ENCODE measurements around the gene TEX52. TPM values are rescaled to one million over a fixed set of nuclear protein-coding genes. Genes with fewer than 3 reads are reported as not detected.
A peak's percentile ranks its signal among the peaks of the same experiment; 100 is the strongest.
"Not testable (repeated sequence)": the region's sequence is repeated elsewhere in the genome, so short reads cannot be mapped to it uniquely, and the experiment has no call there.

Gene TEX52
- total RNA-seq, 2 donors from 2014 or later = 0.28 to 0.48 TPM

DNA sequence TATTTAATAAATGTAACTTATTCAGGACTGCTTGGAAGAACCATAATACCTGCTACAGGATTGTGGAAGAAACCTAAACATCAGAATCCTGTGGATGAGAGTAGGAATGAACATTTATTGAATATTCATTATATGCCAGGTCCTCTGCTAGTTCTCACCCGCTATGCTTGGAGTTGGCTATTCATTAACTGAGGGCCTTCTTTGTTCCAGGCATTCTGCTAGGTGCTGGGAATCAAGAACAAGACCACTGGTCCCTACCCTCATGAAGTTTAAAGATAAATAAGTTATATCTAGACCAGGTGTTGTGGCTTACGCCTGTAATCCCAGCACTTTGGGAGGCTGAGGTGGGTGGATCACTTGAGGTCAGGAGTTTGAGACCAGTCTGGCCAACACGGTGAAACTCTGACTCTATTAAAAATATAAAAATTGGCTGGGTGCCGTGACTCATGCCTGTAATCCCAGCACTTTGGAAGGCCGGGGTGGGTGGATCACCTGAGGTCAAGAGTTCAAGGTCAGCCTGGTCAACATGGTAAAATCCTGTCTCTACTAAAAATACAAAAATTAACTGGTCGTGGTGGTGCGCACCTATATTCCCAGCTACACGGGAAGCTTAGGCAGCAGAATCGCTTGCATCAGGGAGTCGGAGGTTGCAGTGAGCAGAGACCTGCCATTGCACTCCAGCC, 30.1 kb upstream of the TEX52 start:
- Mint-ChIP-seq H3K4me1 (ENCODE audit: low read depth) (peaks cover 24% of the 10 kb centered on the region), H3K4me3 (no peak overlapping the region), H3K27ac (no peak overlapping the region), H3K36me3 (ENCODE audit: insufficient read depth in 2 of 2) (peaks cover 3 to 17% of the 10 kb centered on the region in 2 donors), H3K27me3 (ENCODE audit: low read depth) (no peaks in the 10 kb centered on the region), H3K9me3 (no peaks in the 10 kb centered on the region)
- DNase-seq (no peak), ATAC-seq (replicated peaks in 1 of 2) (no peak)

GRCh38 chr12:2884810-2885209, 28.0 kb upstream of the TEX52 start:
- Mint-ChIP-seq H3K27ac (peak overlapping the region; percentile 1), H3K9me3 (no peaks in the 10 kb centered on the region), H3K27me3 (ENCODE audit: low read depth) (no peaks in the 10 kb centered on the region), H3K4me1 (ENCODE audit: low read depth) (peaks cover 25% of the 10 kb centered on the region), H3K36me3 (ENCODE audit: insufficient read depth in 2 of 2) (peaks cover 3 to 16% of the 10 kb centered on the region in 2 donors), H3K4me3 (no peak overlapping the region)
- ATAC-seq (replicated peaks in 1 of 2) (no peak), DNase-seq (no peak)

DNA sequence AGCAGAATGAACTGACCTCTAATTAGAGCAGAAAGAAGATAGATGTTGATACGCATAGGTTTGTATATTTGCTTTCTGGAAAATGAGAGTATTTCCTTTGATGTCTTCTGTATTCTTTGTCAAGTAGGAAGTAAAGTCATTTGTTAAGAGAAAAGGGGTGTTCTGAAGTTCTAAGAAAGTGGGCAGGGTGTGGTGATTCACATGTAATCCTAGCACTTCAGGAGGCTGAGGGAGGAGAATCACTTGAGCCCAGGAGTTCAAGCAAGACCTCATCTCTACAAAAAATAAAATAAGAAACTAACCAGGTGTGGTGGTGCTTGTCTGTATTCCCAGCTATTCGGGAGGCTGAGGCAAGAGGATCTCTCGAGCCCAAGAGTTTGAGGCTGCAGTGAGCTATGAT, 23.0 kb upstream of the TEX52 start:
- Mint-ChIP-seq H3K4me3 (peak overlapping the region; percentile 88 to 90), H3K9me3 (no peaks in the 10 kb centered on the region), H3K4me1 (ENCODE audit: low read depth) (peaks cover 51% of the 10 kb centered on the region), H3K27ac (peak overlapping the region; percentile 79), H3K36me3 (ENCODE audit: insufficient read depth in 2 of 2) (peaks cover 17% of the 10 kb centered on the region in 2 donors), H3K27me3 (ENCODE audit: low read depth) (no peaks in the 10 kb centered on the region)
- ATAC-seq (replicated peaks in 1 of 2) (peak; percentile 27 to 42), DNase-seq (no peak)

GRCh38 chr12:2877953-2878732, 21.3 kb upstream of the TEX52 start:
- peak overlapping the region; percentile 86 for H3K27ac Mint-ChIP-seq
- H3K27me3 Mint-ChIP-seq (ENCODE audit: low read depth) = no peaks in the 10 kb centered on the region
- H3K9me3 Mint-ChIP-seq = no peaks in the 10 kb centered on the region
- H3K36me3 Mint-ChIP-seq (ENCODE audit: insufficient read depth in 2 of 2) = peaks cover 21 to 25% of the 10 kb centered on the region in 2 donors
- peaks cover 52% of the 10 kb centered on the region for H3K4me1 Mint-ChIP-seq (ENCODE audit: low read depth)
- peak overlapping the region; percentile 88 to 90 for H3K4me3 Mint-ChIP-seq
- DNase-seq (no peak), ATAC-seq (replicated peaks in 1 of 2) (no peak)

GRCh38 chr12:2877047-2877952, 20.5 kb upstream of the TEX52 start, which contains the start of the genes FOXM1 and RHNO1:
TSS of gene FOXM1 (minus strand) at chr12:2877174. CDS start at chr12:2874478, 2,696 bp downstream.
TSS of gene RHNO1 (plus strand) at chr12:2877223. CDS start at chr12:2885367, 8,144 bp downstream.
- H3K27ac Mint-ChIP-seq = peak within 1 kb of the TSS; percentile 96
- H3K9me3 Mint-ChIP-seq = no peaks in the 10 kb centered on the region
- peaks cover 52% of the 10 kb centered on the region for H3K4me1 Mint-ChIP-seq (ENCODE audit: low read depth)
- peaks cover 21 to 25% of the 10 kb centered on the region in 2 donors for H3K36me3 Mint-ChIP-seq (ENCODE audit: insufficient read depth in 2 of 2)
- peak; percentile 85 for ATAC-seq (replicated peaks in 1 of 2)
- peak within 1 kb of the TSS; percentile 97 to 98 for H3K4me3 Mint-ChIP-seq
- H3K27me3 Mint-ChIP-seq (ENCODE audit: low read depth) = no peaks in the 10 kb centered on the region
- DNase-seq = peak; percentile 87 to 88

- Mint-ChIP-seq H3K27ac (peak overlapping the region; percentile 96), H3K4me1 (ENCODE audit: low read depth) (peaks cover 56% of the 10 kb centered on the region)
Measured at GRCh38 chr12:2876431-2877046, 19.7 kb upstream of the TEX52 start.

DNA sequence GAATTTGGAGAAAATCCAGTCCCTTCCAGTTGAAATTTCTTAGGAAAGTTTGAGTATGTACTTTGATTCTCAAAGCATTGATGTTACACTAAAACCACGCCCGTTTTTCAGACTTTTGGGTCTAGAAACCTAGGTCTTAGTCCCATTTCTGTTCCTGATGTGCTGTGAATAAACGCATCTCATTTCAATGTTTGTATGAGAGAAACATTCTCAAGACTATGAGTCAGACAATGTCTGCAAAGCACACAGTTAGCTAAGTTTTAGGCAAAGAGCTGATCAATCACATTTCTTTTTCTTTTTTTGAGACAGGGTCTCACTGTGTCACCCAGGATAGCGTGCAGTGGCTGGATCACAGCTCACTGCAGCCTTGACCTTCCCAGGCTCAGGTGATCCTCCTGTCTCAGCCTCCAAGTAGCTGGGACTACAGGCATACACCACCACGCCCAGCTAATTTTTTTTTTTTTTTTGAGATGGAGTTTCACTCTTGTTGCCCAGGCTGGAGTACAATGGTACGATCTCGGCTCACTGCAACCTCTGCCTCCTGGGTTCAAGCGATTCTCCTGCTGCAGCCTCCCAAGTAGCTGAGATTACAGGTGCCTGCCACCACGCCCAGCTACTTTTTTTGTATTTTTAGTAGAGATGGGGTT, 12.3 kb upstream of the TEX52 start:
- Mint-ChIP-seq H3K27ac (peak overlapping the region; percentile 92), H3K4me3 (peak overlapping the region in 1 of 2 donors; percentile 32), H3K4me1 (ENCODE audit: low read depth) (peaks cover 30% of the 10 kb centered on the region), H3K36me3 (ENCODE audit: insufficient read depth in 2 of 2) (peaks cover 16 to 36% of the 10 kb centered on the region in 2 donors)
- H3K9me3 Mint-ChIP-seq; DNase-seq; H3K27me3 Mint-ChIP-seq (ENCODE audit: low read depth); ATAC-seq (replicated peaks in 1 of 2): not testable (repeated sequence)

More at GRCh38 chr12:2876431-2877046, 19.7 kb upstream of the TEX52 start:
- peaks cover 21 to 28% of the 10 kb centered on the region in 2 donors for H3K36me3 Mint-ChIP-seq (ENCODE audit: insufficient read depth in 2 of 2)
- no peaks in the 10 kb centered on the region for H3K27me3 Mint-ChIP-seq (ENCODE audit: low read depth)
- H3K9me3 Mint-ChIP-seq = no peaks in the 10 kb centered on the region
- peak overlapping the region; percentile 97 to 98 for H3K4me3 Mint-ChIP-seq
- DNase-seq = peak; percentile 31 to 36
- ATAC-seq (replicated peaks in 1 of 2) = peak; percentile 72 to 73

DNA sequence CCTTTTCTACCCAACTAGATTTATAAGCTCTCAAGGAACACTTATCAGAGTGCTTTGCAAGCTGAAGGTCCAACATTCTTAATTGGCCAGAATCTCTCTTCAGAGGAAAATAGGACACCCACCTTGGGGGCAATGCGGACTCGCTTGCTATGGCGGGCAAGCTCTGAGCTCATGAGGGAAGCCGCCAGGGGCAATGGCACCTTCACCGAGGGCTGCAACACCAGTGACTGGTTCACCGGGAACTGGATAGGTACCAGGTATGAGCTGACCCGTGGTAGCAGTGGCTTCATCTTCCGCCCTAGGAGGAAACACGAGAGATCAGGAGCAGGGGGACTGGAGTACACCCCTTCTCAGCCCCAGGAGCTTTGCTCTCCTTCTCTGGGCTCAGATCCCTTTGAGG, 7.4 kb upstream of the TEX52 start:
- peaks cover 23% of the 10 kb centered on the region for H3K4me1 Mint-ChIP-seq (ENCODE audit: low read depth)
- DNase-seq (no peak), ATAC-seq (replicated peaks in 1 of 2) (no peak)
- H3K4me3 Mint-ChIP-seq = no peak overlapping the region
- H3K36me3 Mint-ChIP-seq (ENCODE audit: insufficient read depth in 2 of 2) = peaks cover 17 to 45% of the 10 kb centered on the region in 2 donors
- H3K9me3 Mint-ChIP-seq = no peaks in the 10 kb centered on the region
- H3K27ac Mint-ChIP-seq = peak overlapping the region; percentile 31
- H3K27me3 Mint-ChIP-seq (ENCODE audit: low read depth) = no peaks in the 10 kb centered on the region

DNA sequence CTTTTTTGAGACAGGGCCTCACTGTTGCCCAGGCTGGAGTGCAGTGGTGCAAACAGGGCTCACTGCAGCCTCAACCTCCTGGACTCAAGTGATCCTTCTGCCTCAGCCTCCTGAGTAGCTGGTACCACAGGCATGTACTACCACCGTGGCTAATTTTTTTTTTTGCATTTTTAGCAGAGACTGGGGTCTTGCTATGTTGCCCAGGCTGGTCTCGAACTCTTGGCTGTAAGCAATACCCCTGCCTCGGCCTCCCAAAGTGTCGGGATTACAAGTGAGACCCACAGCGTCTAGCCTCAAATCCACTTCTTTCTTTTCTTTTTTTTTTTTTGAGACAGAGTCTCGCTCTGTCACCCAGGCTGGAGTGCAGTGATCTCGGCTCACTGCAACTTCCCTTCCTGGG, 6.6 kb upstream of the TEX52 start:
- Mint-ChIP-seq H3K4me1 (ENCODE audit: low read depth) (peaks cover 15% of the 10 kb centered on the region), H3K36me3 (ENCODE audit: insufficient read depth in 2 of 2) (peaks cover 16 to 47% of the 10 kb centered on the region in 2 donors)
- not testable (repeated sequence) for ATAC-seq (replicated peaks in 1 of 2); H3K27me3 Mint-ChIP-seq (ENCODE audit: low read depth); H3K9me3 Mint-ChIP-seq; H3K27ac Mint-ChIP-seq; H3K4me3 Mint-ChIP-seq; DNase-seq

- Mint-ChIP-seq H3K9me3 (no peaks in the 10 kb centered on the region), H3K4me1 (ENCODE audit: low read depth) (peaks cover 10% of the 10 kb centered on the region), H3K36me3 (ENCODE audit: insufficient read depth in 2 of 2) (peaks cover 14 to 49% of the 10 kb centered on the region in 2 donors), H3K27ac (no peak overlapping the region), H3K4me3 (no peak overlapping the region), H3K27me3 (ENCODE audit: low read depth) (no peaks in the 10 kb centered on the region)
- no peak for DNase-seq
- ATAC-seq (replicated peaks in 1 of 2) = no peak
Measured at GRCh38 chr12:2862876-2863275, 6.0 kb upstream of the TEX52 start.

GRCh38 chr12:2860170-2860569, 3.3 kb upstream of the TEX52 start:
- ATAC-seq (replicated peaks in 1 of 2) (no peak), DNase-seq (no peak)
- no peaks in the 10 kb centered on the region for H3K9me3 Mint-ChIP-seq
- no peaks in the 10 kb centered on the region for H3K4me1 Mint-ChIP-seq (ENCODE audit: low read depth)
- peaks cover 5 to 32% of the 10 kb centered on the region in 2 donors for H3K36me3 Mint-ChIP-seq (ENCODE audit: insufficient read depth in 2 of 2)
- H3K4me3 Mint-ChIP-seq = no peak overlapping the region
- H3K27ac Mint-ChIP-seq = no peak overlapping the region
- no peaks in the 10 kb centered on the region for H3K27me3 Mint-ChIP-seq (ENCODE audit: low read depth)

GRCh38 chr12:2858944-2859421, 2.1 kb upstream of the TEX52 start:
- Mint-ChIP-seq H3K4me3 (no peak overlapping the region), H3K27ac (no peak overlapping the region), H3K9me3 (no peaks in the 10 kb centered on the region), H3K27me3 (ENCODE audit: low read depth) (no peaks in the 10 kb centered on the region), H3K4me1 (ENCODE audit: low read depth) (no peaks in the 10 kb centered on the region), H3K36me3 (ENCODE audit: insufficient read depth in 2 of 2) (peaks cover 4 to 23% of the 10 kb centered on the region in 2 donors)
- DNase-seq (no peak), ATAC-seq (replicated peaks in 1 of 2) (no peak)

All from activated T-cell treated with anti-CD3 and anti-CD28 coated beads, Interleukin-2, amount 50 U/mL, for 72 hours (primary cell).